C1 segment of cervical spinal cord (tissue), 14 donors: ENCODE data around the gene GSDMA.
"Not testable (repeated sequence)": the region's sequence is repeated elsewhere in the genome, so short reads cannot be mapped to it uniquely, and the experiment has no call there.

ENCODE experiments used
- DNase-seq, 14 donors: peaks; one replicate each; lab custom pipeline; 2025; lab: John Stamatoyannopoulos, UW

The GSDMA gene

DNA sequence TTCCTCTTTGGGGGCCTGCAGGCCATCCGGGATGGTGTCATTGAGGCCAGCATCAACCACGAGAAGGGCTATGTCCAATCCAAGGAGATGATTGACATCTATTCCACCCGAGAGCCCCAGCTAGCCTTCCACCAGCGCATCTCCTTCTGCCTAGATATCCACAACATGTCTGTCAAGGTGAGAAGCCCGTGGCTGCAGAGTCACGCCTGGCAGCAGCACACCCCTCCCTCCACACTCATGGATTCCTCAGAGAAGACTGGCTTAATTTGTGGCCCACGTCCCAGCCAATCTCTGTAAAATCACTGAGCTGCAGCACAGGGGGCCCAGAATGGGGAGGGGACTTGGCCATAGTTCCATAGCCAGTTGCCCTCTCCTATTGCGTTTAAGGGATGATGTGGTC lies 33.4 kb downstream of the GSDMA start:
- no peak for DNase-seq

DNA sequence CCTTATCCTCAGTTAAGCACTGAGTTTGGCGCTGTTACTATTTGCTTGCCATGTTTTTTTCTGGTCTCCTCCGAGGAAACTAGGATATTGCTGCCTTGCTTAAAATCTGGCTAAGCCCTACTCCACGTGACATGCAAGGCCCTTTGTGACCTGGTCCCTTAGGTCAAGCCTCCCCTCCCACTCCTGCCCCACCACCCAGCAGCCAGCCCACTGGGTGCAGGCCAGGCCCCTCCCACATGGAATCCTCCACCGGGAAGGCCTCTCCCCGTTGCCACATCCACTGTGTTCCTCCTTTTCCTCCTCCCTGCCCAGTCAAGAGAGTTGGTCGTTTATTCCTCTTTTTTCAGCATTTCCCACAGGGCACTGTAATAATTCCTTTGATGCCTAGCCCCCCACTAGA lies 34.0 kb downstream of the GSDMA start:
- DNase-seq = no peak

DNA sequence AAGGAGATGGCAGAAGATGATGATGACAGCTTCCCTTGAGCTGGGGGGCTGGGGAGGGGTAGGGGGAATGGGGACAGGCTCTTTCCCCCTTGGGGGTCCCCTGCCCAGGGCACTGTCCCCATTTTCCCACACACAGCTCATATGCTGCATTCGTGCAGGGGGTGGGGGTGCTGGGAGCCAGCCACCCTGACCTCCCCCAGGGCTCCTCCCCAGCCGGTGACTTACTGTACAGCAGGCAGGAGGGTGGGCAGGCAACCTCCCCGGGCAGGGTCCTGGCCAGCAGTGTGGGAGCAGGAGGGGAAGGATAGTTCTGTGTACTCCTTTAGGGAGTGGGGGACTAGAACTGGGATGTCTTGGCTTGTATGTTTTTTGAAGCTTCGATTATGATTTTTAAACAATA lies 34.7 kb downstream of the GSDMA start:
- DNase-seq = no peak

DNA sequence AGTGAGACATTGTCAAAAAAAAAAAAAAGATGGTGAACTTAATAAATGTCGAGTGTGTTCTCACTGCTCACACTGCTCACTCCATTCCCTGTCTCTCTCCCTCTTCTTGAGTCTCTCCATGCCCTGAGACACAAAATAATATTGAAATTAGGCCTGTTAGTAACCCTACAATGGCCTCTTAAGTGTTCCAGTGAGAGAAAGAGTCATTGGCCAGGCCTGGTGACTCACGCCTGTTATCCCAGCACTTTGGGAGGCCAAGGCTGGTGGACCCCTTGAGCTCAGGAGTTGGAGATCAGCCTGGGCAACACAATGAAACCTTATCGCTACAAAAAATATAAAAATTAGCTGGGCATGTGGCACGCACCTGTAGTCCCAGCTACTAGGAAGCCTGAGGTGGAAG lies 36.3 kb downstream of the GSDMA start:
- DNase-seq = no peak

DNA sequence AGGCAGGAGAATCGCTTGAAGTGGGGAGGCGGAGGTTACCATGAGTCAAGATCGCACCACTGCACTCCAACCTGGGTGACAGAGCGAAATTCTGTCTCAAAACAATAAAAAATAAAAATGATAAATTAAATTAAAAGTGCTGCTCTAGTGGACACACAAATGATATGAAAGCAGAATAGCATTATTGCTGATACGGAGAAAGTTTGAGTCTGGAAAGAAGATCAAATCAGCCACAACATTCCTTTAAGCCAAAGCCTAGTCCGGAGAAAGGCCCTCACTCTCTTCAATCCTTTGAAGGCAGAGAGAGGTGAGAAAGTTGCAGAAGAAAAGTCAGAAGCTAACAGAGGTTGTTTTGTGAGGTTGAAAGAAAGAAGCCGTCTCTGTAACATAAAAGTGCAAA lies 37.4 kb downstream of the GSDMA start:
- DNase-seq = no peak

DNA sequence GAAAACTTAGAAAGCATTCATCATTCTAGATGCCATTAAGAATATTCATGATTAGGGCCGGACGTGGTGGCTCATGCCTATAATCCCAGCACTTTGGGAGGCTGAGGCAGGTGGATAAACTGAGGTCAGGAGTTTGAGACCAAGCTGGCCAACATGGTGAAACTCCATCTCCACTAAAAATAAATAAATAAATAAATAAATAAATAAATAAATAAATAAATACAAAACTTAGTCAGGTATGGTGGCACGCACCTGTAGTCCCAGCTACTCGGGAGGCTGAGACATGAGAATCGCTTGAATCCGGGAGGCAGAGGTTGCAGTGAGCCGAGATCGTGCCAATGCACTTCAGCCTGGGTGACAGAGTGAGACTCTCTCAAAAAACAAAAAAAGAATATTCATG lies 38.5 kb downstream of the GSDMA start:
- not testable (repeated sequence) for DNase-seq

DNA sequence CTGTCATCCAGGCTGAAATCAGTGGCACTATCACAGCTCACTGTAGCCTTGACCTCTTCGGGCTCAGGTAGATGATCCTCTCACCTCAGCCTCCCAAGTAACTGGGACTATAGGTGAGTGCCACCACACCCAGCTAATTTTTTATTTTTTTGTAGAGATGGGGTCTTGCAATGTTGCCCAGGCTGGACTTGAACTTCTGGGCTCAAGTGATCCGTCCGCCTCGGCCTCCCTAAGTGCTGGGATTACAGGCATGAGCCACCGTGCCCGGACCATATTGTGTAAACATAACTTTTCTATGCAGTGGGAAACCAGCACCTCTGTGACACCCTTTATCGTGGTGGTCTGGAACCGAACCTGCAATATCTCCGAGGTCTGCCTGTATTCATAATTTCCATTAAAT lies 41.3 kb downstream of the GSDMA start:
- no peak for DNase-seq

DNA sequence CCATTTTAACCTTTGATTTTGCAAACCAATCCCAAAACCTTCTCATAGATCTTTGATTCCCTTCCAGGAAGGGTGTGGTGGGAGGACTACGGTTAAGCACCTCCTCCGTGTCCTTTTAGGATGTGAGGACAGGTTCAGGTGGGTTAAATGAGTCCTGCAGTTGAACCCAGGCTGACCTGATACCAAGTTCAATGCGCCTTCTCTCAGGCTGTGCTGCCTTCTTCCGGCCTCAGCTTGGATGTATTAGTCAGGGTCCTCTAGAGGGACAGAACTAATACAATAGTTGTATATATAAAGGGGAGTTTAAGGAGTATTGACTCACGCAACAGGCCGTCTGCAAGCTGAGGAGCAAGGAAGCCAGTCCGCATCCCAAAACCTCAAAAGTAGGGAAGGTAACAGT lies 41.9 kb downstream of the GSDMA start:
- no peak for DNase-seq

DNA sequence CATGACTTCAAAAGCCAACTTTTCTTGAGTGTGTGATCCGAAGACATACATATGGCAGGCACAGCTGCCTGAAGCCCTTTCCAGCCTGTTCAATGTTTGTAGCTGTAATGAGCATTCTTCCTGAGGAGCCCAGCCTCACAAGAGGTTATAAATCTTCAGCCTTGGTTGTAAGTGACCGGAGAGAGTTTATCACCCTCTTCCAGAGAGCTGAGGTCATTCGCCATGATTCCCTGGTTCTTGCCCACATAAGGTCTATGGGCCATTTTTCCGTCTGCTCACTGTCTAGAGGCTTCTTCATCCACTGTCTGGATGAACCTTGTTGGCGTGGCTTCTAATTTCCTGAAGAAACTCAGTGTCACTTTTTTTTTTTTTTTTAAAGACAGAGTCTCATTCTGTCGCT lies 42.7 kb downstream of the GSDMA start:
- no peak for DNase-seq

DNA sequence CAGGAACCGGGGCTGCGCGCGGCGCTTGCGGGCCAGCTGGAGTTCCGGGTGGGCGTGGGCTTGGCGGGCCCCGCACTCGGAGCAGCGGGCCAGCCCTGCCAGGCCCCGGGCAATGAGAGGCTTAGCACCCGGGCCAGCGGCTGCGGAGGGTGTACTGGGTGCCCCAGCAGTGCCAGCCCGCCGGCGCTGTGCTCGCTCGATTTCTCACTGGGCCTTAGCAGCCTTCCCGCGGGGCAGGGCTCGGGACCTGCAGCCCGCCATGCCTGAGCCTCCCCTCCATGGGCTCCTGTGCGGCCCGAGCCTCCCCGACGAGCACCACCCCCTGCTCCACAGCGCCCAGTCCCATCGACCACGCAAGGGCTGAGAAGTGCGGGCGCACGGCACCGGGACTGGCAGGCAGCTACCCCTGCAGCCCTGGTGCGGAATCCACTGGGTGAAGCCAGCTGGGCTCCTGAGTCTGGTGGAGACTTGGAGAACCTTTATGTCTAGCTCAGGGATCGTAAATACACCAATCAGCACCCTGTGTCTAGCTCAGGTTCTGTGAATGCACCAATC lies 48.2 kb downstream of the GSDMA start:
- DNase-seq = not testable (repeated sequence)

DNA sequence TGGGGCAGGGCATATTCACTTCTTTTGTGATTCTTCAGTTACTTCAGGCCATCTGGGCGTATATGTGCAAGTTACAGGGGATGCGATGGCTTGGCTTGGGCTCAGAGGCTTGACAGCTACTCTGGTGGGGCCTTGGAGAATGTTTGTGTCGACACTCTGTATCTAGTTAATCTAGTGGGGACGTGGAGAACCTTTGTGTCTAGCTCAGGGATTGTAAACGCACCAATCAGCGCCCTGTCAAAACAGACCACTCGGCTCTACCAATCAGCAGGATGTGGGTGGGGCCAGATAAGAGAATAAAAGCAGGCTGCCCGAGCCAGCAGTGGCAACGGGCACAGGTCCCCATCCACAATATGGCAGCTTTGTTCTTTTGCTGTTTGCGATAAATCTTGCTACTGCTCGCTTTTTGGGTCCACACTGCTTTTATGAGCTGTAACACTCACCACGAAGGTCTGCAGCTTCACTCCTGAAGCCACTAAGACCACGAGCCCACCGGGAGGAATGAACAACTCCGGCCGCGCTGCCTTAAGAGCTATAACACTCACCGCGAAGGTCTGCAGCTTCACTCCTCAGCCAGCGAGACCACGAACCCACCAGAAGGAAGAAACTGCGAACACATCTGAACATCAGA lies 49.3 kb downstream of the GSDMA start:
- DNase-seq = not testable (repeated sequence)

DNA sequence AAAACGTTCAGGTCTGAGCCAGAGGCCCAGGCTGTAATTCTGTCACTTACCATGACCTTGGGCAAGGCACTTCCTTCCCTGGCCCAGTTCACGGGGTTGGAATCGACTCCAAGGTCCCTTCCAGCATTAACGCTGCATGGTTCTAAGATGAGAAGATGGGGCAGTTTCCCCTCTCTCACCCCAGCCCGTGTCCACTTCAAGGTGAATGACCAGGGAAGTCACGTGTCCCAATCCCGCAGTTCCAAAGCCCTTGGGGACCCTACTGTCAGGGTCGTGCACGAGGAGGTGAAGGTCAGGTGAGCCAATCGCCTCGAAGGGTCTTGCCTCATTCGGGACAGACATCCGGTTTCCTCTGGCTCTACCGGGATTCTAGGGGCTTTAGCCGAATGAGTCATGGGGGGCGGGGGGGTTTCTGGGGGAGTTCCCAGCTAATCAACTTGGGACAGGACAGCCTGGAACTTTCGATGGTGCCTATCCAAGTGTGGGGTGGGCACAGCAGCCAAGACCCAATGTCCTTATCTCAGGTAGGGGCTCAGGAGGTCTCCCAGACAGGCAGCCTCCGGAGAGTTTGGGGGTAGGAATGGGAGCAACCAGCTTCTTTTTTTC lies 51.7 kb downstream of the GSDMA start:
- no peak for DNase-seq

DNA sequence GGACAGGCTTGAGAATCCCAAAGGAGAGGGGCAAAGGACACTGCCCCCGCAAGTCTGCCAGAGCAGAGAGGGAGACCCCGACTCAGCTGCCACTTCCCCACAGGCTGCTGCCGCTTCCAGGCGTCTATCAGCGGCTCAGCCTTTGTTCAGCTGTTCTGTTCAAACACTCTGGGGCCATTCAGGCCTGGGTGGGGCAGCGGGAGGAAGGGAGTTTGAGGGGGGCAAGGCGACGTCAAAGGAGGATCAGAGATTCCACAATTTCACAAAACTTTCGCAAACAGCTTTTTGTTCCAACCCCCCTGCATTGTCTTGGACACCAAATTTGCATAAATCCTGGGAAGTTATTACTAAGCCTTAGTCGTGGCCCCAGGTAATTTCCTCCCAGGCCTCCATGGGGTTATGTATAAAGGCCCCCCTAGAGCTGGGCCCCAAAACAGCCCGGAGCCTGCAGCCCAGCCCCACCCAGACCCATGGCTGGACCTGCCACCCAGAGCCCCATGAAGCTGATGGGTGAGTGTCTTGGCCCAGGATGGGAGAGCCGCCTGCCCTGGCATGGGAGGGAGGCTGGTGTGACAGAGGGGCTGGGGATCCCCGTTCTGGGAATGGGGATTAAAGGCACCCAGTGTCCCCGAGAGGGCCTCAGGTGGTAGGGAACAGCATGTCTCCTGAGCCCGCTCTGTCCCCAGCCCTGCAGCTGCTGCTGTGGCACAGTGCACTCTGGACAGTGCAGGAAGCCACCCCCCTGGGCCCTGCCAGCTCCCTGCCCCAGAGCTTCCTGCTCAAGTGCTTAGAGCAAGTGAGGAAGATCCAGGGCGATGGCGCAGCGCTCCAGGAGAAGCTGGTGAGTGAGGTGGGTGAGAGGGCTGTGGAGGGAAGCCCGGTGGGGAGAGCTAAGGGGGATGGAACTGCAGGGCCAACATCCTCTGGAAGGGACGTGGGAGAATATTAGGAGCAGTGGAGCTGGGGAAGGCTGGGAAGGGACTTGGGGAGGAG lies 52.5 kb downstream of the GSDMA start, which contains the start of gene CSF3:
Gene CSF3 (plus strand): TSS at position 436 of the 993 bp plus-strand sequence. CDS start 35 bp downstream, at position 471.
- no peak for DNase-seq

DNA sequence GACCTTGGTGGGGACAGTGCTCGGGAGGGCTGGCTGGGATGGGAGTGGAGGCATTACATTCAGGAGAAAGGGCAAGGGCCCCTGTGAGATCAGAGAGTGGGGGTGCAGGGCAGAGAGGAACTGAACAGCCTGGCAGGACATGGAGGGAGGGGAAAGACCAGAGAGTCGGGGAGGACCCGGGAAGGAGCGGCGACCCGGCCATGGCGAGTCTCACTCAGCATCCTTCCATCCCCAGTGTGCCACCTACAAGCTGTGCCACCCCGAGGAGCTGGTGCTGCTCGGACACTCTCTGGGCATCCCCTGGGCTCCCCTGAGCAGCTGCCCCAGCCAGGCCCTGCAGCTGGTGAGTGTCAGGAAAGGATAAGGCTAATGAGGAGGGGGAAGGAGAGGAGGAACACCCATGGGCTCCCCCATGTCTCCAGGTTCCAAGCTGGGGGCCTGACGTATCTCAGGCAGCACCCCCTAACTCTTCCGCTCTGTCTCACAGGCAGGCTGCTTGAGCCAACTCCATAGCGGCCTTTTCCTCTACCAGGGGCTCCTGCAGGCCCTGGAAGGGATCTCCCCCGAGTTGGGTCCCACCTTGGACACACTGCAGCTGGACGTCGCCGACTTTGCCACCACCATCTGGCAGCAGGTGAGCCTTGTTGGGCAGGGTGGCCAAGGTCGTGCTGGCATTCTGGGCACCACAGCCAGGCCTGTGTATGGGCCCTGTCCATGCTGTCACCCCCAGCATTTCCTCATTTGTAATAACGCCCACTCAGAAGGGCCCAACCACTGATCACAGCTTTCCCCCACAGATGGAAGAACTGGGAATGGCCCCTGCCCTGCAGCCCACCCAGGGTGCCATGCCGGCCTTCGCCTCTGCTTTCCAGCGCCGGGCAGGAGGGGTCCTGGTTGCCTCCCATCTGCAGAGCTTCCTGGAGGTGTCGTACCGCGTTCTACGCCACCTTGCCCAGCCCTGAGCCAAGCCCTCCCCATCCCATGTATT lies 53.5 kb downstream of the GSDMA start:
- no peak for DNase-seq

DNA sequence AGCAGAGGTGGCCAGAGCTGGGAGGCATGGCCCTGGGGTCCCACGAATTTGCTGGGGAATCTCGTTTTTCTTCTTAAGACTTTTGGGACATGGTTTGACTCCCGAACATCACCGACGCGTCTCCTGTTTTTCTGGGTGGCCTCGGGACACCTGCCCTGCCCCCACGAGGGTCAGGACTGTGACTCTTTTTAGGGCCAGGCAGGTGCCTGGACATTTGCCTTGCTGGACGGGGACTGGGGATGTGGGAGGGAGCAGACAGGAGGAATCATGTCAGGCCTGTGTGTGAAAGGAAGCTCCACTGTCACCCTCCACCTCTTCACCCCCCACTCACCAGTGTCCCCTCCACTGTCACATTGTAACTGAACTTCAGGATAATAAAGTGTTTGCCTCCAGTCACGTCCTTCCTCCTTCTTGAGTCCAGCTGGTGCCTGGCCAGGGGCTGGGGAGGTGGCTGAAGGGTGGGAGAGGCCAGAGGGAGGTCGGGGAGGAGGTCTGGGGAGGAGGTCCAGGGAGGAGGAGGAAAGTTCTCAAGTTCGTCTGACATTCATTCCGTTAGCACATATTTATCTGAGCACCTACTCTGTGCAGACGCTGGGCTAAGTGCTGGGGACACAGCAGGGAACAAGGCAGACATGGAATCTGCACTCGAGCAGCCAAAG lies 54.7 kb downstream of the GSDMA start:
- DNase-seq = no peak

DNA sequence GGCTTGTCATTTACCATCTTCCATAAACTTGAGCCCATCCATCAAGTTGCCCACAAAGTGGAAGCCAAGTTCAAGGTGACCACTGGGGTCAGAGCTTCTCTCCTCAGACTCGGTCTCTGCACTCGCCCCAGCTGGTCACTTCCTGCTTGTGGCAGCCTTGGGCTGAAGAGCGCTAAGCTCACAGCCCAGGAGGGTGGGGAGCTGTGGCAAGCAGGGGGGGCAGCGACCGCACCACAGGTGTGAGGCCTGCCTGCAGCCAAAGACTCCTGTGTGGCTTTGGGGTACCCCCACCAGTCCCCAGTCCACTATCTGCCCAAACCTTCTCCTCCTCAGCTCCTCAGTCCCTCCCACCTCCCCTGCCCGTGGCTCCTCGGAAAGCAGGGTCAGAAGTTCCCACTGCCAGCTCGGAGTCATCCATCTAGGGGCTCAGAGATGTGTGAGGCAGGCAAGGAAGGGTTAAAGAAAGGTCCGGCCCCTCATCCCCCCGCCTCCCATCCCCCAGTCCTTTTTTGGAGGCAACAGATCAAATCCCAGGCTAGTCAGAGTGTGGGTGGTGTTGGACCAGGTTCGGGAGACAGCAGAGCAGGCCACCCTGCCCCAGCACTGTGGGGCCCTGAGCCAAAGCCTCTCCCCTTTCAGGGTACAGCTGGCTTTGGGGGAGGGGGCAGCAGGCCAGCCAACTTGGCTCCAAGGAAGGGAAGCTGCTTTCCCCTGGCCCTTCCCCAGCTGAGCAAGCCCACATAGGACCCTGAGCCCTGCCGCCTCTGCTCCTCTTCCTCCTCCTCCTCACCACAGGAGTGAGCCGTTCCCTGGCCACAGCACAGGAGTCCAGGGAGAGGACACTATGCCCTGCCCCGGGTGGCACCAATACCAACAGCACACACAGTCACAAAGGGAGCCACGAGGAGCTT lies 55.7 kb downstream of the GSDMA start:
- no peak for DNase-seq

DNA sequence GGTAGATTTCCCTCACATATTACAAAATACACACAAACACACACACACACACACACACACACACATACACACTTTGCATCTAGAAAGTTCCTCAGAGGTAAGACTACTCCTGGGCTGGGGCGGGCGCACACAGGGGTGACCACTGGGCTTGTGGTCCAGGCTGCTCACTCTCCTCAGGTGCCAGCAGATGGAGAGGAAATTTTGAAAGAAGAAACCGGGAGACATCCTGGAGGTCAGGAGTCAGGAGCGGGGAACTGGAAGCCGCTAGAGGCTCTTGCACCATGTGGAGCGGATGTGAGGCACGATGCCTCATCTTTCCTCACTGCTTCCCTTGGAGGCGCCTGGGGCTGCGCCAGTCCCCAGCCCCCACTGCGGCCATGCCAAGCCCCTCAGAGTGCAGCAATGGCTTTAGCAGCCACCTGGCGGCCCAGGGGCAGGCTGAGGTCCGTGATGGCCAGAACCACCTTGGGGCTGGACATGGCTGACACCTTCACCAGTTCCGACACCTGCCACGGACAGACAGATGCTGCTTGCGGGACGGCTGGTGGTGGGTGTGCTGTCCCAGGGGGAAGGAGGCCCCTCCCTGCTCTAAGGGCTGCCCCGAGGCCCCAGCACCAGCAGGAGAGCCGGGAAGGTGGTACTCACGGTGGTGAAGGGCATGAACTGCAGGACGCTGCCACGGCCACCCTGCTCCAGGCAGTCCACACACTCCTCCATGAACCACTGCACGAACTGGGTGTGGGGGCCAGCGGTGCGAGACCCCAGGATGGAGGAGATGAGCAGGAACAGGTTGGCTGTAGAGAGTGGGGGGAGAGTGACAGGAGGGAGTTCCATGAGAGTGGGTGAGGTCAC lies 56.6 kb downstream of the GSDMA start:
- DNase-seq = no peak

DNA sequence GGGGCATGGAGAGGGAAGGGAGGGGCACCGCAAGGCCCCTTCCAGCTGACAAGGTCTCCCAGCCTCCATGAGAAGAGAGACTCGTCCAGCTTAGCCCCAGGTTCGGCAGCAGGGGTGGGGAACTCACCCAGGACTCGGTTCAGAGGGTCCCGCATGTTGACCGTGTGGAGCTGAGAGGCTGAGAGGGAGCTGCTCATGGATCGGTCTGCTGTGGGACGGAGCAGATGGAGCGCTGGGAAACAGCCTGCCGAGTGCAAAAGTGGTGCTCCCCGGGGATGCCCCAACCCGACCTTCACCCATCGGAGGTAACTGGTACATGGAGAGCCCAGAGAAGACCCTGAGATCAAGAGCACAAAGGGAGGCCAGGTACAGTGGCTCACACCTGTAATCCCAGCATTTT lies 57.3 kb downstream of the GSDMA start:
- DNase-seq = no peak
